Stimulated activated CD8-positive, alpha-beta memory T cell treated with anti-CD3 and anti-CD28 coated beads, Interleukin-12 subunit alpha, Interleukin-12 subunit beta, amount 100 ng/mL, for 1 hour (primary cell): Measurements from ENCODE around the gene ZNF219.
A peak's percentile ranks its signal among the peaks of the same experiment; 100 is the strongest.

Source experiments
- DNase-seq: peaks from one replicate; pipeline ENCODE4 v3.0.0-alpha.2; 2020; ENCODE audit warnings: low read depth

The ZNF219 gene

DNA sequence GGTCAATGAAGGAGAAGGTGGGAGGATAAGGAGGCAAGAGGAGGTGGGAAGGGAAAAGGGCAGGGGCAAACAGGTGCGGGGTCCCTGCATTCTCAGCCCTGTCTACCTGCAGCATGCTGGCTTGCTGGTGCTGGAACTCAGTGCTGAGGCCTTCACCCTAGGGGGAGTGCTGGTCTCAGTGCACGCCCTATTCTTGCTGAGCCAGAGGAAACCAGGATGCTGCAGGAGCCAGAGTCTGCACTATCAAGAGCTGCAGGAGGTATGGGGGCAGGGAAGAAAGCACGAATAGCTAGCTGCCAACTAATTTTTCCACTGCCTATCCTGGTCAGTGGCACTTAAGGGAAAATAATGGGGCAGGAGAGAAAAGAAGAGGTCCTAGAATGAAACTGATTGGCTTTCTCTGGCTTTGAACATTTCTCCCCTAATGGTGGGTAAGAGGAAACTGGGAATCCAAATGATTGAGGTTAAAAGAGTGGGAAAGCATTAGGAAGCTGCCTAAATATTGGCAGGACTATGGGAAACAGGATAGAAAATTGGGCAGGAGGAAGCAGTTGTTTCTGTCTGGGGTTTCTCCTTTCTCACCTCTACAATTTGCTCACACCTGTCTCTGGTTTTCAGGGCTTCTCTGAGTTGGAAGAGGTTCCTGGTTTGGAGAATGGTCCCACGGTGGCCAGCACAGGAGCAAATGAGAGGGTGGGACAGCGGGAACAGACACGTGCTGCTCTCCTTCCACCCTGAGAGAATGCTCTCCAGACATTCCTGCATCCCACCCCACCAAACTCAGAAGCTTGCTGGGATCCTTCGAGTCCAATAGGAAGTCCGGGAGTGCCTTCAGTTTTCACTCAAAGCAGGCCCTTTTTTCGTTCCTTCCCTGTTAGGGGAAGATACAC lies 4.3 kb upstream of the ZNF219 start:
- no peak for DNase-seq

GRCh38 chr14:21101802-21102413 lies 3.5 kb upstream of the ZNF219 start:
- DNase-seq, result no peak

- no peak for DNase-seq
Measured at GRCh38 chr14:21100931-21101330, 2.5 kb upstream of the ZNF219 start, which contains the start of gene TMEM253. TSS of gene TMEM253 (plus strand) at chr14:21101066. CDS start at chr14:21101344, 278 bp downstream.

DNA sequence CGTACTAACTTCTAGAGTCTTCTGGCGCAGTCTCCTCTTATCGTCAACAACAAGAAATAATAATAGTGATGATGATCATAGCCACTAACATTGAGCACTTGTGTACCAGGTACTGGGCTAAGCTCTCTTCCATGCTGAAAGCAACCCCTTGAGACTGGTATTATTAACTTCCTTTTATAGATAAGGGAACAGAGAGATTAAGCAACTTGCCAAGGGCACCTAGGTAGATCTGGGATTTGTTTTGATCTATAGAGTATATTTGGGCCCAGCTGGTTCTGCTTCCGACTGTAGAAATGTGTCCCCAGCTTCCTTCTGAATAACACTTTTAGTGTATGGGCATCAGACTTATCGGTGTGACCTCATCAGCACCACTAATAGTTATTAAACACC lies 1.1 kb upstream of the ZNF219 start:
- no peak for DNase-seq

DNA sequence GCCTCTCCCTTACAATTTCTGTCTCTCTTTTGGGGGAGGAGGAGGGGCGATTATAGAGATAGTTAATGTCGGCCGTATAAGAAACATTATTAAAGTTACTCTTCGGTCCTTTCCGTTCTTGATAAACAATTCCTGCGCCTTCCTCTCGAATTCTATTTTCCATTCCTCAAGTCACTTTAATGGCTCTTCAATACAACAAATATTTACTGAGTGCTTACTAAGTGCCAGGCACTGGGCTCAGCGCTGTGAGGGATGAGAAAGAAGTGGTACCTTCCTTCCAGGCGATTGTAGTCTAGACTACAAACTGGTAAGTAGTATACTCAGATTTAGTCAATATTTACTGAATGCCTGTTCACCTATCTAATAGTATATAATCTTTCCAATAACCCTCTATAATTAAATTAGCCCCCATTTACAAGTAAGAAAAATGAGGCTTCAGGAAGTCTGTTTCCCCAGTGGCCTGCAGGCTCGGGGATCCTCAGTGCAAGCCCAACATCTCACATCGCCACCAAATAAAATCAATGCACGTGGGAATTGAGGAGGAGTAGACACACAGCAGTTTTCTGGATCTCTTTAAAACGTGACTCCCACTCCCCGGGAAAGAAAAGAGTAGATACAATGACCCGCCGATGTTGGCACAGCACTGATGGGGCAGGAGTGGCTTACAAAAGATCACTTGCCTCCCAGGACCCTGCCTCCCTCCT lies 589 bp upstream of the ZNF219 start:
- DNase-seq, result no peak

- DNase-seq, result no peak
Measured at GRCh38 chr14:21097636-21098075, 799 bp downstream of the ZNF219 start.

GRCh38 chr14:21096978-21097635 lies 1.3 kb downstream of the ZNF219 start:
- no peak for DNase-seq

DNA sequence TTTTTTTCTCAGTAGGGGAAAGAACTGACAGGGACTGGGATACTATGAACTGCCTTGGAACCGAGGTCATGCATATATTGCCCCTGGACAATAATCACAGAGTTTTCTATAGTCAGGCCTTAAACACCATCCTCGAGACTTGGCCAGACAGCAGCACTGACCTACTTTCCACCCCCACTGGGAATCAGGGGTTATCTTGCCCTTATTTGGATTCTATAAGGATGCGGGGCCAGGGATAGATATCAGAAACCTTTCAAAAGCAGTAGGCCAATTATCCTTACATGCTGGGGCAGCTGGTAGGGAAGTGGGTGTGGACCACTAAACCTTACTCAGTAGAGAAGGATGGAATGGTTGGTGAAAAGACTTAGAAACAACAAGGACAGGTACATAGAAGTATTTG lies 2.0 kb downstream of the ZNF219 start:
- no peak for DNase-seq

DNA sequence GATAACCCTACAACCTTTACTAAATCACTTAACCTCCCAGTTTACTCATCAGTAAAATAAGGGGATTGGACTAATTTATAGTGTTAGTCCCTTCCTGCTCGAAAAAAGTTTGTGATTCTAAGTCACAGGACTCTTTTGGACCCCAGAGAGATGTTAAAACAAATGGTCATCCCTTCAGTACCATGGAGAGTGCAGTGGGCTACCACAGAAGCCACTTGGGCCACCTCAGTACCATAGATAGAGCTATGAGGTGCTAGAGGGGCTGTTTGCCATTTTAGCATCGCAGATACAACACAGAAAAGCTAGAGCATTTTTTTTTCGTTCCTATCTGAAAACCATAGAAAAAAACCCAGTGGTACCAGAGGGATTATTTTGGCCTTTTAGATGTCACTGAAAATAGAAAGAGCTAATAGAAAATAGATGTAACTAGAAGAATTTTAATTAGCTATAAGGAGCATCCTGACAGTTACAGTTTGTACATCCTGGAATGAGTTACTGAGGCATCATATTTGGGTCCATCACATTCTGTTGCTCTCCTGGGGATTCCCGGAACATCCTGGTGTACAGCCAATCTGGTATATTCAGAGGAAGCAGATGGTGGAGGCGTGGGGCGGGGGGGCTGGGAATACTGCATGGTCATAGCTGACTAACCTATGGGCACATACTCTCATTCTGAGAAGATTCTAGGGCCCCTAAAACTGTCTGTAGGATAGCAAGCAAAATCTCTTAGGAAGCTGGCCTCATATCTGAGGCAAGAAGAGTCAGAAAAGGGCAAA lies 2.8 kb downstream of the ZNF219 start:
- DNase-seq, result no peak

GRCh38 chr14:21093769-21094681 lies 4.4 kb downstream of the ZNF219 start:
- DNase-seq, result no peak

DNA sequence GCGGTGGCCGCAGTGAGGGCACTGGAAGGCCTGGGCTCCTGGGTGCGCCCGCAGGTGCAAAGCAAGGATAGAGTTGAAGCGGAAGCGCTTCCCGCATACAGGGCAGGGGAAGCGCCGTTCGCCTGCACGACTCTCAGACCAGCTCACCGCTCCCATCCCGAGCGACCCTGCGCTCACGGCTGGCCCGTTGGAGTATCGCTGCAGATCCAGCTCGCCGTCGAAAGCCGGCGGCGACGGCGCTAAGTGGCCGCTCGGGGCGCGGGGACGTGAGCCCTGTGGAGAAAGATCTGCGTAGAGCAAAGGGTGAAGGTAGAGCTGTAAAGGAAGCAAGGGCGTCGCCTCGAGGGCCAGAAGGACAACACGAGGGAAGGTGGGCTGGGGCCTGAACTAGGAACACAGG lies 5.4 kb downstream of the ZNF219 start:
- DNase-seq, result no peak

- DNase-seq, result peak; percentile 87
Measured at GRCh38 chr14:21092273-21093011, 6.0 kb downstream of the ZNF219 start.

DNA sequence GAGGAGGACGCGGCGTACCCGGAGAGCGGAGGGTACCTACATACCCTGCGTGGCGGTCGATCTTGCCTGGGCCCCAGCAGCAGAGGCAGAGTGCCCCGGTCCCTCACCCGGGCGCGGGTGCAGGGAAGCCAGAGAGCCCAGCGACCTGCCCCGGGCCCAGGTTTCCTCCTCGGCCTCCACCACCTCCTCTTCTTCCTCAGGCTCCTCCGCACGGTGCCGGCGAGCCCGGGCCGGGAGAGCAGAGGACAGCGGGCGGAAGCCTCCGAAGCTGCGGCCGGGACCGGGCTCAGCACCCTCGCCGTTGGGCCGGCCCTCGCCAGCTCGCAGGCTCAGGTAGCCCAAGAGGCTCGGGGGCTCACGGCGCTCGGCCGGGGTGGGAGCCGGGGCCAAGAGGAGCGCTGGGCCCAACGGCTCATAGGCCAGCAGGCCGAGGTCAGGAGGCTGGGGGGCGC lies 6.6 kb downstream of the ZNF219 start:
- DNase-seq, result no peak

DNA sequence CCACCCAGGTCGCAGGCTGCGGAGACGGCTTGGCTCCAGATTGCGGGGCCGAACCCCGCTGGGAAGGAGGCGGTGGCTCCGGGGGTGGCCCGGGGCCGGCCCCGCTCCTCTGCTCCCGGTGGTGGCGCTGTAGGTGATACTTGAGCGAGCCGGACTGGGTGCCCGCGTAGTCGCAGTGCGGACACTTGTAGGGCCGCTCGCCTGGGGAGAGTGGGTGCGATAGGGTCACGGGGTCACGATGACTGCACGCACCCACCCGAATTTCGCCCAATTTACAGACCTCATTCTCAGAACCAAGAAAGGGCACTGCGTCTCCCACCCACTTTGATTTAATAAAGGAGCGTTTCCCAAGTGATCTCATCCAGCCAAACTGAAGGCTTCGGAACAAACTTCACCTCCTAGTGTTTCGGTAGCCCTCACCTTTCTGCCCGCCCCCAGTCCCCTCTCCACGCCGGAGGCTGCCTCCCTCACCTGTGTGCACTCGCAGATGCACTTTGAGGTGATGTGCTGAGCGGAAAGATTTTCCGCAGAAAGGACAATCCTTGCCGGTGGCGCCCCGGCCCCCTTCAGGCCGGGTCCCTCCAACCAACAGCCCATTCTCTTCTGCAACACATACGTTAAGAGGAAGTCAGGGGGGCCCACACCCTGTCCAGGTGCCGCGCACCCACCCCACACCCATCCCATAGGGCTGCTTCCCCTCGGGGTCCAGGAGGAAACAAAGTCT lies 7.4 kb downstream of the ZNF219 start:
- DNase-seq, result no peak

- no peak for DNase-seq
Measured at GRCh38 chr14:21090194-21090939, 8.1 kb downstream of the ZNF219 start.

DNA sequence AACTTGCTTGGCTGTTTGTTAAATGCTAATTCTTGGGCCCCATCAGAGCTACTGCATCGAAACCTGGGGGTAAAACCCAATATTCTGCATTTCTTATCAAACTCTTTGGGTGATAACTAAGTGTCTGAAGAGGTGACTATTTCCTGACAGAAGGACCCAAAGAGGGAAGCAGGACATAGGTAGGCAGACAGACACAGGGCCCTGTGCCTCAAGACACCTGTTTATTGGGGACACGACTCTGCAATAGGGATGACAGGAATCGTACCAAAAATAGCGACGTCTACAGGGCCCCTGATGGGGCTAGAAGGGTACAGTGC lies 8.6 kb downstream of the ZNF219 start:
- no peak for DNase-seq

DNA sequence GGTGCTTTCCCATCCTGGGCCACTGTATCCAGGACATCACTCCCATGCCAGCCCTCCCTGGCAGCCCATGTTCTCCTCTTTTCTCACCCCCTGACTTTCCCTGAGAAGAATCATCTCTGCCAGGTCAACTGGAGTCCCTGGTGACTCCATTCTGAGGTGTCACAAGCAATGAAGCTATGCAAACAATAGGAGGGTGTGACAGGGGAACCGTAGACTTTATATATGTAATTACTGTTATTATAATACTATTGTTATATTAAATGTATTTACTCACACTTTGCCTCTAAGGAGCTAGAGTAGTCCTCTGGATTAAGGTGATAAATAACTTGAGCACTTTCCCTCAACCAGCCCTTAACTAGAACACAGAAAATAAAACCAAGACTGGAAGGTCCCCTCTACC lies 9.2 kb downstream of the ZNF219 start:
- DNase-seq, result no peak

DNA sequence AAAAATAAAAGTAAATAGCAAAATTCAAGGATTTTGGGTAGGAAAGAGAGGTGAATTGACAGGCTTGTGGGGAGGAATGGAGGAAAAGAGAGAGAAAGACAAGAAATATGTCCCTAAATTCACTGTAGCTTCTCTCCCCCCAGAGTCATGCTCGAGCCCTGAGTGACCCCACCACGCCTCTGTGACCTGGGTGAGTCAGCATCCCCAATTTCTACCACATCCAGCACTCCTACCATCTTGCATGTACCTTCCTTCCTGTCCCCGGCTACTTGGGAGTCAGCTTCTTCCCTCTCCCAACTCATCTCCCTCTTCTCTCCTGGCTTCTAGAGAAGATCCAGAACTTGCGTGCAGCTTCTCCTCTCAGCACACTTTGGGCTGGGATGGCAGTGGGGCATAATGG lies 9.8 kb downstream of the ZNF219 start:
- DNase-seq, result no peak
